Heart left ventricle (tissue), 16 donors: ENCODE measurements around the gene TNFRSF14. TPM values are rescaled to one million over a fixed set of nuclear protein-coding genes. Genes with fewer than 3 reads are reported as not detected.

Experiments used
- ATAC-seq, 4 donors: fragments of 200-7000 bp; cut with Tn5 transposase; one replicate each; pipeline ENCODE4 v1.9.1; 2020 to 2022; ENCODE audit warnings: moderate library complexity in 4 of 4, mild to moderate bottlenecking in 3 of 4, moderate number of reproducible peaks in 1 of 4
- DNase-seq, 5 donors: peaks; one replicate each; pipeline ENCODE4 v3.0.0-alpha.2; 2020
- H3K27ac ChIP-seq, 12 donors: fragments of 200-600 bp; sonication (generic) in 4 of 12; one replicate each; pipeline versions ENCODE4 v1.5.0 to v1.8.0; 2016 to 2022; ENCODE audit warnings: mild to moderate bottlenecking in 2 of 12
- H3K27me3 ChIP-seq, 9 donors: fragments of 200-600 bp; sonication (generic) in 2 of 9; one replicate each; pipeline versions ENCODE4 v1.5.1 to v1.8.0; 2016 to 2022; ENCODE audit warnings: mild to moderate bottlenecking in 3 of 9
- H3K36me3 ChIP-seq, 9 donors: fragments of 200-600 bp; sonication (generic) in 2 of 9; one replicate each; pipeline versions ENCODE4 v1.5.0 to v1.8.0; 2018 to 2022; ENCODE audit warnings: mild to moderate bottlenecking in 2 of 9
- H3K4me1 ChIP-seq, 12 donors: fragments of 200-600 bp; sonication (generic) in 4 of 12; one replicate each; pipeline versions ENCODE4 v1.5.0 to v1.8.0; 2016 to 2022; ENCODE audit warnings: mild to moderate bottlenecking in 3 of 12
- H3K4me3 ChIP-seq, 12 donors: fragments of 200-600 bp; sonication (generic) in 4 of 12; one replicate each; pipeline versions ENCODE4 v1.5.0 to v1.8.0; 2017 to 2022; ENCODE audit warnings: mild to moderate bottlenecking in 9 of 12, moderate library complexity in 4 of 12
- H3K9me3 ChIP-seq, 12 donors: fragments of 200-600 bp; sonication (generic) in 4 of 12; one replicate each; pipeline versions ENCODE4 v1.5.0 to v1.8.0; 2016 to 2022; ENCODE audit warnings: mild to moderate bottlenecking in 1 of 12
- POLR2A ChIP-seq, 2 donors: fragments of 450-650 bp; IDR thresholded peaks; one replicate each; pipeline ENCODE4 v1.6.1; 2017; ENCODE audit warnings: antibody characterized with exemption in 2 of 2, mild to moderate bottlenecking in 2 of 2, moderate library complexity in 2 of 2
- WGBS, 4 donors: extraction: QIAGEN DNeasy Blood & Tissue Kit in 2 of 4; methylation state at CpG; one replicate each; pipeline versions ENCODE4 v1.1.5 to v1.1.7; 2013 to 2018; 5-methylcytosine and 5-hydroxymethylcytosine counted together
- intact Hi-C, 10 donors: fragments of 100-400 bp; cut with DNase I; formaldehyde crosslinking; loops; one replicate each; pipeline versions ENCODE4 v1.11.1 to v1.14.2; 2022
- polyA plus RNA-seq, 2 donors: library from polyadenylated mRNA; stranded (reverse); fragments of 200-250 nt; gene quantifications; one replicate each; pipeline ENCODE4 v1.2.3, GENCODE V29; 2013
- total RNA-seq, 9 donors: library from RNA; depleted of rRNA in 2 of 9; stranded (reverse); fragments of >200 nt in 2 of 9; fragmentation: NEBNext Ultra II Directional in 3 of 9; extraction: Animal tissue kit (Norgen Biotek cat#: 25700) in 3 of 9; gene quantifications; one replicate each; pipeline versions ENCODE4 v1.1.0 to v1.2.4, GENCODE V29; 2016 to 2023
- TF ChIP-seq, protein P1 (sequence below), 12 donors: fragments of 200-600 bp; sonication (generic) in 4 of 12; IDR thresholded peaks; one replicate each; pipeline versions ENCODE4 v1.5.0 to v1.8.0; 2018 to 2022; ENCODE audit warnings: antibody characterized with exemption in 12 of 12, mild to moderate bottlenecking in 5 of 12
- donor health status: ischemic (EF 13 %, LVEDD 7.1; RV severe dilation, severe dysfunction).
- donor health status: healthy with polysubstance abuse.
- donor health status: DM: no; HTN: yes; CAD: no.
- donor health status: DM: no; HTN: no; CAD: no.
- donor health status: ischemic (EF 25% LVEDD 6.9; RV normal size, moderate dysfunction).
- donor health status: ischemic (EF 25% LVEDD 5.7; RV mildly dilated, moderate dysfunction).
- donor health status: healthy.
- donor health status: DM: yes; HTN: yes; CAD: no.
- donor health status: ischemic (EF 35%, LVEDD 5.7; RV mildly dilated, moderate dysfunction).
- donor health status: nonischemic (EF 11% LVEDD 7.7; RV severe dilation, severe dysfunction).
- donor health status: DM: yes; HTN: yes; CAD: no.
- donor health status: PGD.
- donor health status: ischemic (EF 29% LVEDD 5.4; RV normal size, mild dysfunction).
- donor health status: nonischemic (EF 23%, LVEDD 6.1; RV moderate dilation, normal function).

The TNFRSF14 gene
- total and polyA plus RNA-seq, 11 donors, result 7.8 to 70.8 (median 14.3) TPM

DNA sequence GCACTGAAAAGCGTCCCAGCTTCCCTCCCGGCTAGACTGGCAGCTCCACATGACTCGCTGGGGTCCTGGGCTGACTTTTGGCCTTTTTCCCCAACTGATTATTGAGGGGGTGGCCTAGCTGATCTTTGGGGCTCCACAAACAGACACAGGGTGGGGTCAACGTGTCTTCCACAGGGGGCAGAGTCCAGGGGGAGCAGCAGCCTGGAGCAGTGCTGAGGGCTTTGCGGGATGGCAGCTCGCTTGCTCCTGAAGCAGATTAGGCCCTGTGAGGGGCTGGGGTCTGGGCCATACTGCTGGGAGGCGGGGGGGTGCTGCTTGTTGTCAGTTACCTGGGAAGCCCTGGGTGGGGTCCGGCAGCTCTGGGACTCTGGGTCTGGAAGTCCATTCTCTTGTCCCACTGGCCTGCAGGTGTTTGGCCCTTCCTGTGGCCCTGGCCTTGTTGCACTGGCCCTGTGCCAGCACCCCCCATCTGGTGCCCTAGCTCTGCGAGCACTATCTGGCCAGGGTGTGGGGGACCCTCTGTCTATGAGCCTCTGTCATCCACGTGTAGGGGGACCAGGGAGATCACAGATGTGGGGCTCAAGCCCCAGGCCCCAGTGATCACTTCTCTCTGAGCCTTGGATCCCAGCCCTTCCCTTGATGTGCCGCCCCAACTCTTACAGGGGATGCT is 13.8 kb upstream of the TNFRSF14 start:
- no peak overlapping the region for H3K27ac ChIP-seq

GRCh38 chr1:2543543-2544092 is 12.6 kb upstream of the TNFRSF14 start:
- 35 to 42% (median 36%) methylated on average over 10 to 26 of the region's 26 CpGs for WGBS, 4 donors
- Histone ChIP-seq H3K9me3 (no peaks in the 10 kb centered on the region), H3K27me3 (peaks cover 0 to 28% (median 9%) of the 10 kb centered on the region in 9 donors), H3K36me3 (no peaks in the 10 kb centered on the region), H3K27ac (peak overlapping the region in 7 of 12 donors; percentile 35 to 99 (median 96)), H3K4me1 (peaks cover 21 to 81% (median 58%) of the 10 kb centered on the region in 12 donors), H3K4me3 (no peak overlapping the region)
- no peak for TF ChIP-seq POLR2A (IDR thresholded peaks at IDR 0.05)
- TF ChIP-seq, protein P1, sequence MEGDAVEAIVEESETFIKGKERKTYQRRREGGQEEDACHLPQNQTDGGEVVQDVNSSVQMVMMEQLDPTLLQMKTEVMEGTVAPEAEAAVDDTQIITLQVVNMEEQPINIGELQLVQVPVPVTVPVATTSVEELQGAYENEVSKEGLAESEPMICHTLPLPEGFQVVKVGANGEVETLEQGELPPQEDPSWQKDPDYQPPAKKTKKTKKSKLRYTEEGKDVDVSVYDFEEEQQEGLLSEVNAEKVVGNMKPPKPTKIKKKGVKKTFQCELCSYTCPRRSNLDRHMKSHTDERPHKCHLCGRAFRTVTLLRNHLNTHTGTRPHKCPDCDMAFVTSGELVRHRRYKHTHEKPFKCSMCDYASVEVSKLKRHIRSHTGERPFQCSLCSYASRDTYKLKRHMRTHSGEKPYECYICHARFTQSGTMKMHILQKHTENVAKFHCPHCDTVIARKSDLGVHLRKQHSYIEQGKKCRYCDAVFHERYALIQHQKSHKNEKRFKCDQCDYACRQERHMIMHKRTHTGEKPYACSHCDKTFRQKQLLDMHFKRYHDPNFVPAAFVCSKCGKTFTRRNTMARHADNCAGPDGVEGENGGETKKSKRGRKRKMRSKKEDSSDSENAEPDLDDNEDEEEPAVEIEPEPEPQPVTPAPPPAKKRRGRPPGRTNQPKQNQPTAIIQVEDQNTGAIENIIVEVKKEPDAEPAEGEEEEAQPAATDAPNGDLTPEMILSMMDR (IDR thresholded peaks at IDR 0.05), result no peak
- ATAC-seq (no peak), DNase-seq (peak in 1 of 5 donors; percentile 54)
- intact Hi-C loops, result loop anchor here in 5 of 10 donors (10.0 kb wide), 4 partner anchors 101 to 359 kb away; partner anchors contain the start of gene FAAP20 (in 2 of the 5)

More for the DNA sequence above, 13.8 kb upstream of the TNFRSF14 start:
- Histone ChIP-seq H3K36me3 (no peaks in the 10 kb centered on the region), H3K9me3 (no peaks in the 10 kb centered on the region), H3K4me3 (no peak overlapping the region), H3K27me3 (peaks cover 0 to 30% (median 9%) of the 10 kb centered on the region in 9 donors), H3K4me1 (peaks cover 12 to 70% (median 48%) of the 10 kb centered on the region in 12 donors)
- no peak for ATAC-seq
- DNase-seq, result no peak
- TF ChIP-seq, protein P1 (IDR thresholded peaks at IDR 0.05), result no peak
- TF ChIP-seq POLR2A (IDR thresholded peaks at IDR 0.05), result no peak
- WGBS, 4 donors, result 61 to 86% (median 84%) methylated on average over 4 to 11 of the region's 11 CpGs
- intact Hi-C loops, result loop anchor here in 5 of 10 donors (10.0 kb wide), 4 partner anchors 102 to 358 kb away; partner anchors contain the start of gene FAAP20 (in 2 of the 5)

DNA sequence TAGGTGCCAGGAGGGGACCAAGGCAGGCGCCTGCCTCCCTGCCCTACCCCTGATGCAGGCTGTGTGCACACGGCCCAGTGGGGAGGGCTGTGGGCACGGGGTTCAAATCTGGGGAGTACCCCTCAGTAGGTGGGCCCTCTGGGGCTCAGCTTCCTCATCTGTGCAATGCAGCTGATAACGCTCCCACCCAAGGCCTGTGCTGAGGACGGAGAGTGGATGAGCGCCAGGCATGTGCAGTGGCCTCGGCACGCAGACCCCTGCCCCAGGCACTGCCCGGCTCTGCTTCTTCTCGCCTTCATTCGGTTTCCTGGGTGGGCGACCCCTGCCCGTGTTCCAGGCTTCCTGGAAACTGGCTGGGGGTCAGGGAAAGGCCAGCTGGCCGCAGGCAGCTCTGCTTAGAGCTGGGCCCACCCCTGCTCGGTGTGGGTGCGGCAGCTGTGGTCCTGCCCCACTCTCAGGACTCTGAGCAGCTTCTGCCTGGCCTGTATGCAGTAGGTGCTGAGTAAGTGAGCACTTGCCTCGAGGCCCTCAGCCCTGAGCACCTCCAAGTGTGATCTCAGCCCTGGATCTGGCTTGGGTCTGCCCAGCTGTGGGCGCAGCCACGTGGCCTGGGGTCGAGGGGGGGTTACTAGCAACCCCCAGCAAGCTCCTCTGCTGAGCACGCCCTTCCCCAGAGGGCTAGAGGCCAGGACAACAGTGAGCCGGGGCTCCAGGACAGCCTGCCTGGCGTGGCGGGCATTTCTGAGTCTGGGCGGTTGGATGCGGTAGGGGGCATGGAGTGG is 11.9 kb upstream of the TNFRSF14 start:
- H3K4me1 ChIP-seq, result peaks cover 23 to 86% (median 63%) of the 10 kb centered on the region in 12 donors
- ATAC-seq (no peak), DNase-seq (peak in 1 of 5 donors; percentile 53)
- H3K4me3 ChIP-seq, result no peak overlapping the region
- no peaks in the 10 kb centered on the region for H3K36me3 ChIP-seq
- H3K9me3 ChIP-seq, result no peaks in the 10 kb centered on the region
- WGBS, 4 donors, result 30 to 64% (median 54%) methylated on average over 13 to 26 of the region's 26 CpGs
- intact Hi-C loops, result loop anchor here in 5 of 10 donors (10.0 kb wide), 4 partner anchors 101 to 359 kb away; partner anchors contain the start of gene FAAP20 (in 2 of the 5)
- TF ChIP-seq, protein P1 (IDR thresholded peaks at IDR 0.05), result no peak
- no peak for TF ChIP-seq POLR2A (IDR thresholded peaks at IDR 0.05)
- H3K27ac ChIP-seq, result peak overlapping the region in 10 of 12 donors; percentile 20 to 99 (median 95)
- H3K27me3 ChIP-seq, result peaks cover 0 to 21% (median 8%) of the 10 kb centered on the region in 9 donors
